Activated T-cell treated with anti-CD3 and anti-CD28 coated beads, Interleukin-2, amount 50 U/mL, for 72 hours (primary cell): ENCODE data around the gene TFAP2A. TPM values are rescaled to one million over a fixed set of nuclear protein-coding genes. Genes with fewer than 3 reads are reported as not detected.

Experiments used
- ATAC-seq, 2 donors: fragments of 150-1000 bp; cut with Tn5 transposase; replicated peaks in 1 of 2; 2 replicates each; pipeline ENCODE4 v1.10.0; 2021; ENCODE audit warnings: moderate library complexity in 2 of 2, mild to moderate bottlenecking in 1 of 2
- DNase-seq, 2 donors: peaks; one replicate each; pipeline ENCODE4 v3.0.0; 2021 to 2022; ENCODE audit warnings: mixed read lengths in 1 of 2
- H3K27ac Mint-ChIP-seq: one replicate; pipeline ENCODE4 v1.8.0; 2022; ENCODE audit warnings: mild to moderate bottlenecking, moderate library complexity, mixed read lengths
- H3K27me3 Mint-ChIP-seq: one replicate; pipeline ENCODE4 v1.8.0; 2022; ENCODE audit warnings: low read depth, mixed read lengths
- H3K36me3 Mint-ChIP-seq, 2 donors: one replicate each; pipeline ENCODE4 v1.8.0; 2022; ENCODE audit warnings: mixed read lengths in 2 of 2, mild to moderate bottlenecking in 1 of 2; ENCODE audit not compliant: insufficient read depth in 2 of 2
- H3K4me1 Mint-ChIP-seq: one replicate; pipeline ENCODE4 v1.8.0; 2022; ENCODE audit warnings: low read depth, mixed read lengths
- H3K4me3 Mint-ChIP-seq, 2 donors: one replicate each; pipeline ENCODE4 v1.8.0; 2022; ENCODE audit warnings: mild to moderate bottlenecking in 2 of 2, mixed read lengths in 2 of 2, moderate library complexity in 2 of 2
- H3K9me3 Mint-ChIP-seq, 2 donors: one replicate each; pipeline ENCODE4 v1.8.0; 2022; ENCODE audit warnings: mixed read lengths in 2 of 2
- total RNA-seq, 2 donors: library from RNA; stranded (reverse); gene quantifications; one replicate each; pipeline ENCODE4 v1.2.3, GENCODE V29; 2022

Gene TFAP2A
- total RNA-seq, 2 donors from 2014 or later: 0.35 to 0.36 TPM

DNA sequence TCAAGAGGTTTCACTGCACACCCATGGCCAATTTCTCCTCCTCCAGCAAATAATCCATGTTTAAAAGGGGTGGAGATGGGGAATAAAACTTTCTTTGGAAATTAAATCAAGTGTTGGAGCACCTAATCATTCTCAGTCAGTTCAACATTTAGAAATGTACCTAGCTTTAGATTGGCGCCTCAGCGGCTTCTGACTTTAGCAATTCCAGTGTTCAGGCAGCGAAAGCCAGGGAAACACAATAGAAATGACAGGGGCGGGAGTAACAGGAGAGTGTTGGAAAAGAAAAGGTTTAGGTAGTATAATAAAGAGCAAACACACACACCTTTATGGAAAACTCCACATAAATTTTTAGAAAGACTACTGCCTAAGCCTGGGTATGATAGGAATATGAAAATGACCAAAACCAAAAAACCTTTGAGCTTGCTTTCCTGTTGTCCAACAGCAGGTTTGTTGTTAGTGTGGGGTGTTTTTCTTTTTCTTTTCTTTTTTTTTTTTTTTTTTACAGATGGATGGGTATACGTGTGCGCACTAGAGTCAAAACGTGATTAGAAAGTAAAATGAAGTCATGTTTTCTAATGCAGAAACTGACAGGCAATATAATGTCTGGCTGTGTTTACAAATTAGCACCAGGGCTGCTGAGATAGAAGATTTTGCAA is 7.7 kb downstream of the TFAP2A start:
- peaks cover 81% of the 10 kb centered on the region for H3K27me3 Mint-ChIP-seq
- H3K4me1 Mint-ChIP-seq: peaks cover 37% of the 10 kb centered on the region

DNA sequence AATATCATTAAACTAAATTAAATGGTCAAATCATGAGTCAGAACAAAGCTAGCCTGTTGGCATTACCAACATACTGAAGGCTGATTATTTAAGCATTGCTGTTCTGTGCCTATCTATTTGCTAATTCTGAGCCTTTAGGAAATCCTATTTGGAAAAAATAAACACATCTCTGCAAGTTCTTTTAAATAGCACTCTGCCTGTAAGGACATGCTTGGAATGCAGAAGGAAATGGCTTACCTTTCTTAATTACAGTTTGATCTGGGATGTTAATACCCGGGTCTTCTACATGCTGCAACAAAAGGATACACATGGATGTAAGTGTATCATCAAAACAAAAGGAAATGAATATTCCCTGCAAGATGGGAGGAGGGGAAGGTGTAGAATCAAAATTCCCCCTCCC is 8.3 kb downstream of the TFAP2A start:
- no peak for DNase-seq
- Mint-ChIP-seq H3K27me3 (peaks cover 81% of the 10 kb centered on the region), H3K27ac (peak overlapping the region; percentile 46), H3K9me3 (peaks cover 8% of the 10 kb centered on the region in 2 donors), H3K36me3 (peaks cover 18 to 21% of the 10 kb centered on the region in 2 donors), H3K4me1 (peaks cover 33% of the 10 kb centered on the region), H3K4me3 (no peak overlapping the region)
- no peak for ATAC-seq

More for the DNA sequence above, 7.7 kb downstream of the TFAP2A start:
- Mint-ChIP-seq H3K27ac (no peak overlapping the region), H3K4me3 (no peak overlapping the region), H3K9me3 (peaks cover 8% of the 10 kb centered on the region in 2 donors), H3K36me3 (peaks cover 23 to 27% of the 10 kb centered on the region in 2 donors)
- DNase-seq (no peak), ATAC-seq (no peak)

DNA sequence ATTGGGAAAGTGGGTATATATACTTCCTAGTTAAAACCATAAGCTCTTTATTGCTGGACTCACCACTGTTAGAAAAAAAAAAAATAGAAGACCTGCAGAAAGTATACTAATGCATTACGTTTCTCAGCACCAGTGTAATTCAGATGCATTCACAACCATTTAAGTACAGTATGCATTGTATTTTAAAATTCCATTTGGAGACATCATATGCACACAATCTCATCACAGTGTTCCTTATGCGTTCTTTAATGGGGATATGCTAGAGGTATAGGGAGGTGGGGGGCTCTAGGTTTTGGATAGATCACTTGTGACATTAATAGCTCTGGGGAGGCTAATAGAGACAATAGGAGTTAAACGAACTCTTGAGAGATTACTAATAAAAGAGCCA is 9.4 kb downstream of the TFAP2A start:
- H3K27ac Mint-ChIP-seq: peak overlapping the region; percentile 33
- H3K9me3 Mint-ChIP-seq: peaks cover 8% of the 10 kb centered on the region in 2 donors
- DNase-seq: no peak
- ATAC-seq: no peak
- H3K4me3 Mint-ChIP-seq: peak overlapping the region; percentile 85 to 87
- peaks cover 81% of the 10 kb centered on the region for H3K27me3 Mint-ChIP-seq
- peaks cover 15 to 19% of the 10 kb centered on the region in 2 donors for H3K36me3 Mint-ChIP-seq
- peaks cover 22% of the 10 kb centered on the region for H3K4me1 Mint-ChIP-seq

DNA sequence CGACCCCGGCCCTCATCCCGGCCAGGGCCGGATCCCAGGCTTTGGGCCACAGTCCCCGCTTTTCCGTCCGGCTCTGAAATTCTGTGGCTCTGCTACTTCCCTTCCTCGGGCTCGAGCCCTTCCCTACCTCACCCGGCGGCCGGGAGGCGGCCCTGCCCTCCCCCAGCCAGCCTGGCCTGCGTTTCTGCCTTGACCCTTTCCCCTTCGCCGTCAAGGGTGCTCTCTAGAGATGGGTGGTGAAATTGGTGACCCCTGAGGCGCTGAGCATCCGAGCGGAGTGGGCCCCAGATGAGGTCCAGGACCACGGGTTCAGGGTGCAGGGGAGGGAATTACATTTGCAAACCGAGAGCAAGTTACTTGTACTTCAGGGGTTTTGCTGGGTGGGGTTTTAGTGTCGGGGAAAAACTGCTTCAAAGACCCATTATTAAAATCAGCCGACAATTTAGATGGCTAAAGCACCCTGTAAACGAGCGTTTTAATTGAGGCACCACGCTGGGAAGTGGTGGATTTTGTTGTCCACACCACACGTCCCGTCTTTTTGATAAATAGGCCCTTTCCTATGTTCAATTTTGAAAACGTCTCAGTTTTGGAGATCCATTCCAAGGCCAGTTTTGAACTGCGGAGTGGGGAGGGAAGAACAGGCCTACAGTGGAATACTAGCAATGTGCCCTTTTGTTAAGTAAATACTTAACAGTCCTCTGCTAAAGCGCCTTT is 9.9 kb downstream of the TFAP2A start:
- Mint-ChIP-seq H3K36me3 (peaks cover 12 to 15% of the 10 kb centered on the region in 2 donors), H3K27ac (peak overlapping the region; percentile 33), H3K27me3 (peaks cover 81% of the 10 kb centered on the region), H3K4me3 (peak overlapping the region; percentile 85 to 87), H3K4me1 (peaks cover 19% of the 10 kb centered on the region), H3K9me3 (peaks cover 6 to 8% of the 10 kb centered on the region in 2 donors)
- DNase-seq (no peak), ATAC-seq (no peak)

DNA sequence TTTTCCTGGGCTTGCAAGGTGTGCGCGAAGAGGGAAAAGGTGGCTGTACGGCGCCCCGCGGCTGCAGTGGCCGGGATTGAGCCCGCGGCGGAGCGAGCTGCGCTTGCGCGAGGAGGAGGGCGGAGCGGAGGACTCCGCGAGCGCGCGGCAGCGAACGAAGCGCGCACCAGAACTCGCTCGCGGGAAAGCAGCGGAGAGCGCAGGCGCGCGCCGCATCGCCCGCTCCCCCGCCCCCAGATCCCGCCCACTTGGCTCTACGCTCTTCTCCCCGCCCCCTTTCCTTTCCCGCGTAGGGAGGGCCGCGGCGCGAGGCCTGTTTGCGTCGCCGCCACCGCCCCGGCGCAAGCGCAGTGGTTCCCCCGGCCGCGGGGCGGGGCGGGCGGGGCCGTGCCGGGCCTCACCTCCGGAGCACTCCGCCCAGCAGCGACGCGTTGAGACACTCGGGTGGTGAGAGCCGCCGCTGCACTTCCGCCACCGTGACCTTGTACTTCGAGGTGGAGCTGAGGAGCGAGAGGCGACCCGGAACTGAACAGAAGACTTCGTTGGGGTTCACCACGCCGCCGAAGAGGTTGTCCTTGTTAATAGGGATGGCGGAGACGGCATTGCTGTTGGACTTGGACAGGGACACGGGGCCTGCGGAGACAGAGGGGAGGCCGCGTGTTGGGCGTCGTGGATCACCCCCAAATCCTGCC is 10.6 kb downstream of the TFAP2A start:
- DNase-seq (peak; percentile 95), ATAC-seq (peak; percentile 97)
- H3K4me3 Mint-ChIP-seq: peak overlapping the region; percentile 85 to 92
- peaks cover 10% of the 10 kb centered on the region in 2 donors for H3K36me3 Mint-ChIP-seq
- peaks cover 81% of the 10 kb centered on the region for H3K27me3 Mint-ChIP-seq
- peaks cover 12% of the 10 kb centered on the region for H3K4me1 Mint-ChIP-seq
- H3K9me3 Mint-ChIP-seq: peaks cover 2 to 8% of the 10 kb centered on the region in 2 donors
- H3K27ac Mint-ChIP-seq: peak overlapping the region; percentile 75

DNA sequence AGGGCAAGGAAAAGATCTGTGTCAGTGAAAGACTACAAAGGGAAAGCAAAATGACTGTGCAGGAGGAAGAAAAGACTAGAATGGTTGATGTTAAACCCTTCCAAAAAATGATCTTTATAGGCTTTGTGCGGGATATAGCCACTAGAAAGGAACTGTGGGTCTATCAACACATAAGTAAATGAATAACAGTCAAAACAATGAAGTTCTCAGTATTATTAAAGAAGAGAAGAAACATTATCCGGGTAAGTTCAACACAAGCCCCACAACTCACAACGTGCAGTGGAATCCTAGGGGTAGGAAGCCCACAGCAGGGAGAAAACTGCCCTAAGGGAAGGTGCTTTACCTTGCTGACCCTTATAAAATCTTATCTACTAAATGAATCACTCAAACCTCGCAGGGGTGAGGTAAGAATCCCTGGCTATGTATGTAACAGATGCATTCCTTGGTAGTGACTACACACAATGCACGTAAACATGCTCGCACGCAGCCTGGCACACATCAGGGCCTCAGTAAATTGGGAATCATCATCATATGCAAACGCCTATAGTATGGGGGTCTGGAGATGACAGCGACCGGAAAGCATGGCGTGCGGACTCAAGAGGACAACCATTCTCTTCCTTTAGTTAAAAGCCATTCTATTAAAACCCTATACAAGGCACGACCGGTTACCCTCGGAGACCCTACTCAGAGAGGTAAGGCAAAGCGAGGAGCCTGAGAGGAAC is 11.3 kb downstream of the TFAP2A start:
- H3K36me3 Mint-ChIP-seq: peaks cover 13 to 14% of the 10 kb centered on the region in 2 donors
- H3K9me3 Mint-ChIP-seq: peaks cover 4 to 10% of the 10 kb centered on the region in 2 donors
- peak; percentile 15 to 16 for ATAC-seq

DNA sequence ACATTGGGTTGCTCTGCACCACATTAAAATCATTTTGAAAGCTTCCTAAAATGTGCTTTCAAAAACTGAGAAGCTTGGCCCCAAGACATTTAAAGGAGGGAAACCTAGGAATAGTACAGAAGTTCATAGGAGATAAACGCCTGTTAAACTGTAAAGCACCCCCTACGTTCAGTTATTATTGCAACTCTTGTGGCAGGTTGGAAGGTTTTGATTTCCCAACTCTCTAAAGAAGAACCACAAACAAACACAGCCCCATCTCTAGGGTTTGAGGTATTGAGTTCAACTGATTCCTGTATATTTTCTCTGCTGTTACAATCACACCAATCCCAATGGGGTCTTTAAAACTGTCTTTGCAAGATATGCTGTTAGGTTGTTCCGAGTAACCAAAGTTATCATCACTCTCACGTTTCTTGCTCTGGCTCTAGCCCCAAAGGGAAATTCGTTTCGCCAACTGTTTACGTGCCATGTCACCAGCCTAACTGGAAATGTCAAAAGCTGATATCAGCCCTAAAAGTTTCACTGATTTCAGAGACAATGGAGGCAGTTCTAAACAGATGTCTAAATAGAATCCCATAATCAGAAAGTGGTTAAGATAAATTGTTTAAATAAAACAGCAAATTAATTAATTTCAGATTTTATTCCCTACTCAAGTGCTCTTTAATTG is 12.1 kb downstream of the TFAP2A start:
- H3K4me3 Mint-ChIP-seq: peak overlapping the region; percentile 82 to 92
- H3K4me1 Mint-ChIP-seq: peaks cover 12% of the 10 kb centered on the region
- ATAC-seq: no peak
- peaks cover 13 to 14% of the 10 kb centered on the region in 2 donors for H3K36me3 Mint-ChIP-seq
- H3K27me3 Mint-ChIP-seq: peaks cover 82% of the 10 kb centered on the region
- no peak for DNase-seq
- peak overlapping the region; percentile 53 for H3K27ac Mint-ChIP-seq
- peaks cover 4 to 10% of the 10 kb centered on the region in 2 donors for H3K9me3 Mint-ChIP-seq

More for the DNA sequence above, 11.3 kb downstream of the TFAP2A start:
- Mint-ChIP-seq H3K27me3 (peaks cover 82% of the 10 kb centered on the region), H3K4me3 (peak overlapping the region; percentile 82 to 92), H3K4me1 (peaks cover 12% of the 10 kb centered on the region), H3K27ac (peak overlapping the region; percentile 75)
- DNase-seq: no peak

DNA sequence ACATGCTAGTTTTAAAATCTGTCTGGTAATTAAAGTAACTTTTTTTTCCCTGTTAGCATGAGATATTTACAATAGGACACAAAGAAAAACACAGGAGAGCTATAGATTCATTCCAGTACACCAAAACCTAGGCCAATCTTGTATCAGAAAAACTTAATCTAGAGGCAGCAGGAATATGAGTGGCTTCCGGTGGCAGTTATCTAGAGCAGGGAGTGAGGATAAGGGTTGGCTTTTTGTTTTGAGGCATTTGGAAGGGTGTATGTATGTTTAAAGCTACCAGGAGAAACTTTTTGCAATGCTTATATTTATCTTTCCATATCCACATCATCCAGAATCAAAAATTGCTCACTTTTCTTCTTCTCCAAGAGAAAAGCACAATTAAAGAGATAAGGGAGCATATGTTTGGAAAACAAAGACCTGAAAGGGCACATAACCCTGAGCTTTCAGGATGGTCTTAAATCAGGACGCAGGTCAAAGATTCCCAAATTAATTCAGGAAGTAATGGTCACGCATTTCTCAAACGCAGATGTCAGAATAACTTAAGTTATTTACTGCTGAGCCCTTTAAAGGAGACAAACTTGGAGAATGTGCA is 13.1 kb downstream of the TFAP2A start:
- H3K4me3 Mint-ChIP-seq: no peak overlapping the region
- H3K27me3 Mint-ChIP-seq: peaks cover 82% of the 10 kb centered on the region

DNA sequence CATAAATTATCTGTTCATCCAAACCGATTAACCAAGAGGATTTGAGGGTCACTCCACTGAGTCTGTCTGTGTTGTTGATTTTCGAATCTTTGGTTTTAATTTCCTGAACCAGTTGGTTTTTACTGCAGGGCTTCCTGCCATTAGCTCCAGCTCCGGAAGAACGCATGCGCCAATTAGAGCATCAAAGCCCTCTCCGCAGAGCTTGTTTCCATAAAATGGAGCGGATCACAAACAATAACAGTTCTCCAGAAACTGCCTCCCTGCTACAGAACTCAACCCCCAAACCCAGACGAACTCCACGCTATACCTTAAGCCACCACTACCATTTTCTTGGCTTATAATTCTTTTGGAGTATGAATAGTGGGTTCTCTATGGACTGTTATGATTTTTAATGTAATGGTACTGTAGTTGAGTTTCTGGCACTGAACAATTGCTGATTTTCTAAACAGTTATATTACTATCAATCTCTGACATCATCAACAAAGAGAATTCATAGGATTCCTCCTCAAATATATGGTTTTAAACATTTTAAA is 13.8 kb downstream of the TFAP2A start:
- peaks cover 82% of the 10 kb centered on the region for H3K27me3 Mint-ChIP-seq

More for the DNA sequence above, 13.1 kb downstream of the TFAP2A start:
- ATAC-seq (no peak), DNase-seq (no peak)
- Mint-ChIP-seq H3K36me3 (peaks cover 15% of the 10 kb centered on the region in 2 donors), H3K27ac (no peak overlapping the region), H3K9me3 (peaks cover 4 to 10% of the 10 kb centered on the region in 2 donors), H3K4me1 (peaks cover 12% of the 10 kb centered on the region)

DNA sequence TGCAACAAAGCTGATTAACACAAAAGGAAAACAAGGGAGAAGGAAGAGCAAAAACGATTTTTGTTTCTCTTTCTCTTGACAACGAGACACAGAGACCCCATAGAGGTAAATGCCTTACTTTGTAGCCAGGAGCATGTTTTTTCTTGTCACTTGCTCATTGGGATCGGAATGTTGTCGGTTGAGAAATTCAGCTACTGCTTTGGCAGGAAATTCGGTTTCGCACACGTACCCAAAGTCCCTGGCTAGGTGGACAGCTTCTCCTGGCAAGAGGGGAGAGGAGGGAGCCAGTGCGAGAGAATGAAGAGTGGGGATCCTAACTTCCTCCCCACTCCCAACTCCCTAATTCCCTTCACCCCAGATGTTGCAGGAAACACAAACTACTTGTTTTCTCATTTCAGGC is 14.5 kb downstream of the TFAP2A start:
- Mint-ChIP-seq H3K36me3 (peaks cover 13 to 16% of the 10 kb centered on the region in 2 donors), H3K27ac (no peak overlapping the region), H3K27me3 (peaks cover 82% of the 10 kb centered on the region), H3K4me3 (no peak overlapping the region), H3K4me1 (peaks cover 8% of the 10 kb centered on the region), H3K9me3 (peaks cover 3 to 10% of the 10 kb centered on the region in 2 donors)
- DNase-seq (no peak), ATAC-seq (no peak)

More for the DNA sequence above, 13.8 kb downstream of the TFAP2A start:
- DNase-seq (no peak), ATAC-seq (no peak)
- peaks cover 15% of the 10 kb centered on the region in 2 donors for H3K36me3 Mint-ChIP-seq
- H3K9me3 Mint-ChIP-seq: peaks cover 3 to 10% of the 10 kb centered on the region in 2 donors
- H3K27ac Mint-ChIP-seq: no peak overlapping the region
- H3K4me3 Mint-ChIP-seq: no peak overlapping the region
- H3K4me1 Mint-ChIP-seq: peaks cover 12% of the 10 kb centered on the region

DNA sequence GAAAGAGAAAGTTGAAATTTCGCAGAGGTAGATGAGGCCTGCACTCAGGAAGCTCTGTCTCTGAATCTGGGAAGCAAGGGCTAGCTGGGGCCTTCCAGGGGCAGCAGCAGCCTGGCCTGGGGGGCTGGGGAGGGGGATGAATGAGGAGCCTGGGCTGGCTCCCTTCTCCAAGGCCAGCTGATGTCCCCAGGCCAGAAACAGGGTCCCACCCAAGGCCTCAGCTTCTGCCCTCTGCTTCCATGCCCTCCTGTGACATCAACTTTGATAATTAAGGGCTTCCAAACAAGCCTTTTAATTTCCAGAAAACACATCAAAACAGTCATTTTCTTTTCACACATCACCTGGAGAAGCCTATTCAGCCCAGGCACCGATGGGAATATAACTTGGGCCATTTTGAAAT is 15.4 kb downstream of the TFAP2A start:
- no peak overlapping the region for H3K4me3 Mint-ChIP-seq
- peaks cover 9 to 11% of the 10 kb centered on the region in 2 donors for H3K36me3 Mint-ChIP-seq
- DNase-seq (no peak), ATAC-seq (no peak)
- H3K9me3 Mint-ChIP-seq: peaks cover 3 to 7% of the 10 kb centered on the region in 2 donors
- H3K27ac Mint-ChIP-seq: no peak overlapping the region
- H3K4me1 Mint-ChIP-seq: peaks cover 7% of the 10 kb centered on the region
- peaks cover 90% of the 10 kb centered on the region for H3K27me3 Mint-ChIP-seq
